NCI-H187 (cell line): ENCODE data around the gene MTMR11.

Experiments
- DNase-seq, 2 experiments: peaks; one replicate each; lab custom pipeline; 2025; lab: John Stamatoyannopoulos, UW

The MTMR11 gene

DNA sequence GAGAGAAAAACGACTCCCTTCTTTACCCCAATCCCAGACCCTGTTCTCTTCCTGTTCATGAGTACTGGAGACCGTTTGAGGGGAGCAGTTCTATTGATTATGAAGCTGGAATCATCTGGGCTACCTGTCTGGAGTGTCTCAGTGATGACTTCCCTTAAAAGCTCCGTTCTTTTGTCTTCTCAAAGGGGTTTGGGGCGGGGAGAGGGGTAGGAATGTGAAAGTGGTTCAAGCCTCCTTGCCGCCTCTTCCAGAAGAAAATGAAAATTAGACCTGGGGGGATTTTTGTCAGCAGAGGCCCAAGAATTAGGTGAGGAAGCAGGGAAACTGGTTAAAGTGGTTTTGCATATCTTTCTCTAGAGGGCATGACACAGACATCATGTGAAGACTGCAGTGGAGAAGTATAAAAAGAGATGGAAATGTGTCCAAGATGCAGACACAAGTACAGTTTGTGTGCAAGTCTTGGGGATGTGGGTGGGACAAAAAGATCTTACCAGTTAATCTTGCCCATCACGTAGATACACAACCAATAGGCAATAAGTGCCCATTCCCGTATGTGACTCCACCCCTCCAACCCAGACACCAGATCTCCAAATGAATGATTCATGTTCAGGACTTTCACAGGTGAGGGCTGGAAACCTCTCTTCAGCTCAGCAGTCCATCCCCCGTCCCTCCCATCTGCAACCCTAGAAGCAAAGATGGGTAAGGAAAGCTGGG, 470 bp upstream of the MTMR11 start:
- peak; percentile 74 to 85 for DNase-seq

DNA sequence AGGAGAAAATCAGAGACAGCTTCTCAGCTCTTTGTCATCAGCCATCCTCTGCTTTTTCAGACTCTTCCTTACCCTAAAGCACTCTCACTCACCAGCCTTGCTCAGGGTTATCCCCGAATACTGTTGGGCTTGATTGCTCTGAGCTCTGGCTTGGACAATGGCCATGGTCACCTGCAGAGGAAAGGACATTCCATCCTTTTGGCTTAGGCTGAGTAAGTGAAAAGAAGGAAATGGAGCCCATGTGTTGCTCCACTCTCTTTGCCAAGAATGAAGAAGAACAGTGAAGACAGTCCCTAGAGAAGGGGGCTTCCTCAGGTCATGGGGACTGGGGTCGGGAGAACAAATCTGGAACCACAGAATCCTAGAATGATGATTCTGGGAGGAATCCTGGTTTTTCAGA, 2.3 kb downstream of the MTMR11 start:
- no peak for DNase-seq

DNA sequence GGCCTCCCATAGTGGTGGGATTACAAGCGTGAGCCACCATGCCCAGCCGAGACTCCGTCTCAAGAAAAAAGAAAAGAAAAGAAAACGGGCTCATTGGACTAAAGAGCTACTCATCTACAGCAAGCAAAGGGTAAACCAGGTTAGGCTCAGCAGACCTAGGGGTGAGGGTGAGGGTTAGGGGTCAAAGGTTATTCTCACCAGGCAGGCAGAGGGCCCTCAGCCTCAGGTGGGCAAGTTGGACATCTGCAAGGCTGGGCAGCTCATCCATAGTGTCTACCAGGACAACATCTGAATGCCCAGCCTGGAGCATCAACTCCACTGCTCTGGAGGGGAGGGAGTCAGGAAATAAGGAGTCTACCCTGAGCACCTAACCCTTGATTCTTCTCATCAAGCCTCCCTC, 3.5 kb downstream of the MTMR11 start:
- DNase-seq, result no peak

DNA sequence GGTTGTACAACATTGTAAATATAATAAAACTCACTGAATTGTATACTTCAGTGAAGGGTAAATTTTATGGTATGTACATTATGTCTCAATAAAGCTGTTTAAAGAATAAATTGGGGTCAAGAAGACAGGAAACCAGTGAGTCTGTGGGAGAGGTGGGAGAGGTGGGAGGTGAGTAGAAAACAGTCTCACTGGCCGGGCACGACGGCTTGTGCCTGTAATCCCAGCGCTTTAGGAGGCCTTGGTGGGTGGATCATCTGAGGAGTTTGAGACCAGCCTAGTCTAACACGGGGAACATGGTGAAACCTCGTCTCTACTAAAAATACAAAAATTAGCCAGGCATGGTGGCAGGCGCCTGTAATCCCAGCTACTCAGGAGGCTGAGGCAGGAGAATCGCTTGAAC, 4.2 kb downstream of the MTMR11 start:
- no peak for DNase-seq

DNA sequence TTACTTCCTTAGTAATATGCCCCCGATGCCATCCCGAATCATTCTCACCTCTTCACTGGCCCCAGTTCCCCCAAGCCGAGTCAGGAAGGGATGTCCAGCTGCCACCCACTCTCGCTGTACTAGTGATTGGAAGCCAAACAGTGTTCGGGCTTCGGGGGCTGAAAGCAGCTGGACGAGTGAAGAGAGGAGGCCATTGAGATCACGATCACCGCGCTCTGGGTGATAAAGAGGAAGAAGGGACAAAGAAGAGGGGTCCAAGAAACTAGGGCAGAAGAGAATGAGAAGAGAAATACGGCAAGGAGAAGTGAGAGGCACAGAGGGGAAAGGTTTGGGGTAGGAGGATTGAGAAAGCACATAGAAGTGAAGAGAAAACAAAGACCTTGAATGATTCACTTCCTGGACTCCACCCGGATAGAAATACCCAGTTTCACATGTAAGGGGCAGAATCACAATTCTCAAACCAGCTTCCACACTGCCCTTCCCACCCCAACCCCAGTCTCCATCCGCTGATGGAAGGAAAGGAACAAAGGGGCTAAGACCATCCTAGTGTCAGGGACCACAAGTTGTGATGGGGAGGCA, 5.4 kb downstream of the MTMR11 start:
- no peak for DNase-seq

- no peak for DNase-seq
These were observed 6.8 kb downstream of the MTMR11 start for GRCh38 chr1:149929856-149930255.

- DNase-seq, result peak in 1 of 2 experiments; percentile 81
These were observed 8.3 kb downstream of the MTMR11 start for GRCh38 chr1:149928401-149928724.

- DNase-seq, result peak; percentile 97
These were observed 8.9 kb downstream of the MTMR11 start, which contains the start of gene SF3B4 for GRCh38 chr1:149927563-149928400. Gene SF3B4 (minus strand): TSS chr1:149927803. CDS start chr1:149927759, 44 bp downstream.

- no peak for DNase-seq
These were observed 9.6 kb downstream of the MTMR11 start for GRCh38 chr1:149927056-149927562.

GRCh38 chr1:149926296-149926695, 10.4 kb downstream of the MTMR11 start:
- DNase-seq, result no peak

GRCh38 chr1:149925751-149926150, 10.9 kb downstream of the MTMR11 start:
- no peak for DNase-seq

DNA sequence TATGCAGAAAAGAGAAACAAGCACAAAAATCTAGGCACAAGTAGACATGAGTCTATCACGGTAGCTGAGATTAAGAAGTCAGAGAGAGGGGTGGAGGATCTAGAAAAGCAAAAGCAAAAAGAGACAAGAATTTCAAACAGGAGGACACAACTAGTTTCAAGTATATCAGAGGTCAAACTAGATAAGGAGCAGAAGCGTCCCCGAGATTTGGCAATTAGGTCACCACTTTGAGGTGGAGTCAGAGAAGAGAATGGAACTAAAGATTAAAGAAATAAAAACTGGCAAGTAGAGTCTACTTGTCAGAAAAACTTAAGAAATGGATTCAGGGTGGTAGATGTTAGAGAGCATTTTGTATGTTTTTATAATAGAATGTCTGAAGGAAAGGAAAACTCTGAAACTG, 11.3 kb downstream of the MTMR11 start:
- no peak for DNase-seq

DNA sequence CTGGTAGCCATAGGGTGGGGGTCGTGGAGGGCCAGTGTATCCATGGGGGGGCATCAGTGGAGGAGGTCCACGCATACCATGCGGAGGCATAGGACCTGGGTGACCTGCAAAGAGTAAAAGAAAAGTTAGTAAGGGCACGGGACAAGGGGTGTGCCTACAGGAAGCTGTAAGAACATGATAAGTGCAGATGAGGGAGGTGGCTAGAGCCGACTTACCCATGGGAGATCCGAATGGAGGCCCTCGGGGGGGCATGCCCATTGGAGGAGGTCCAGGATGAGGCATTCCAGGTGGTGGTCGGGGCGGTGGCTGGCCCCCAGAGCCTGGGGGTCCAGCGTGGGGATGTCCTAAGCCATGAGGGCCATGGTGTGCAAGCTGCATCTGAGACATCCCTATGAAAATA, 13.1 kb downstream of the MTMR11 start:
- no peak for DNase-seq

DNA sequence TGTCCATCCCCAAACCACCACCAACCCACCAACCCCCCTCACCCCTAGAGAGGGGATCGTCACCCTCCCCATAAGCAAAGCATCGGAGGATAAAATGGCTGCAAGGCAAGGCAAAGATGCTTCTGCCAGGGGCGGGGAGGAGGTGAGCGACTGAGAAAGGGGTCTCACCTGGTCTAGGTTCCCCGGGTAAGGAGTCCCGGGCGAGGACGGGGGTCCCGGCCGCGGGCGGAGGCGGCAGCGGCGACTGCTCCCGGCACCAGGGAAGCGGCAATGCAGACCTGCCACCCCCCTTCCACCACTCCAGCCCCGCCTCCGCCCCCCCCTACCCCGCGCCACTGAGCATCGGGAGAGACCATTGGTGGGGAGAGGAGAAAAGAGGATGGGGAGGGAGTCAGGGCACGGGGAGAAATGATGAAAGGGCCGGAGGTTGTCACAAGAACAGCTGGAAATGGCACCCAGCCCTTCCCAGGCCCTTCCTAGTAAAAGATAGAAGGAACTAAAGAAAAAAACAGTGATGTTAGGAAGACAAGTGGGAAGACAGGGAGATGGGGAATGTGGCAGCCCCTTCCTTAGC, 19.0 kb downstream of the MTMR11 start, which contains the start of gene SV2A:
TSS of gene SV2A (minus strand) at position 274 of the 574 bp plus-strand sequence. CDS start 4,004 bp downstream, outside the sequence.
- peak; percentile 83 to 85 for DNase-seq

DNA sequence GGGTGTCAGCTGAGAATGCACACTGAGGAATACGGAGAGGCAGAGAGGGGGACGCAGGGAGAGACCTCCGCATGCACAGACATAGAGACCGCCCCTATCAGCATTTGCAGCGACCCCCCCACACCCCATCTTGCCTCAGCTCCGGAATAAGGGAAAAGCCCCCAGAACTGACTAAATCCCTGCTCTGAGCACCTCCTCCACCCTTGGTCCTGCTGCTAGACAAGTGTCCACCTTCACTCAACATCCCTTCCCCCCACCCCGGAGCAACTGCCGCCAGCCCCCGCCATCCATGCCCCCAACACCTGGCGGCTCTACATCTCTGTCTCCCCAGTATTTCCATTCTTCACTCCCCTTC, 19.8 kb downstream of the MTMR11 start:
- no peak for DNase-seq

DNA sequence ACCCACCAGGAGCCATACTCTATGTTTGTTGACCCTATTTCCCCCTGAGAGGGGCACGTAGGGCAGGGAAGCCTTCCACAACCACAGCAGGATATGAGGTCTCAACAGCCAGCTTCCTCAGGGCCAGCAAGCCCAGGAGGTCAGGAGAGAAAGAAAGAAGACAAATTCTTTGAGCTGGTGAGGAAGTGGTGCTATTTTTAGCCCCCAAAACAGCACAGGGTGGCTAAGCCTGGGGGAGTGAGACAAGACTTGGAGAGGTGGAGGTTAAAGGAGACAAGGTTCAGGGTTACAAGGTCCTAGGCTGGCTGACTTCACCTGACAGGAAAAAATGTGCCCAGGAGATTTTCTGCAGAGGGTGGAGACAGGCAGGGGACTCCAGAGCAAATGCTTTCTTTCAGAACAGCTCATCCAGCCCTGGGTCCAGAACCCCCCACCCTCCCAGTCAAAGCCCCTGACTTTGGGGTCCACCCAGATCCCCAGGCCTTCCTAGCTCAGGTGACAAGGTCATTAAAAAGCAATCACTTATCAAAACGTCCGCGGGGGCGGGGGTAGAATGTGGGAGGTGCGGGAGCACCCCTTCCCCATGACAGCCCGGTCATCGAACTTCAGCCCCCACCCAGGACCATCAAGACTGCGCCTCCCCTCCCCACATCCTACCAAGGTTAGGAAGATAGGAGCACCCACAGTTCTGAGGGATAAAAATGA, 20.3 kb downstream of the MTMR11 start:
- no peak for DNase-seq

GRCh38 chr1:149915429-149916192, 21.1 kb downstream of the MTMR11 start:
- DNase-seq, result no peak

GRCh38 chr1:149914545-149914944, 22.1 kb downstream of the MTMR11 start:
- no peak for DNase-seq

- DNase-seq, result no peak
These were observed 30.1 kb downstream of the MTMR11 start for GRCh38 chr1:149906570-149907075.

DNA sequence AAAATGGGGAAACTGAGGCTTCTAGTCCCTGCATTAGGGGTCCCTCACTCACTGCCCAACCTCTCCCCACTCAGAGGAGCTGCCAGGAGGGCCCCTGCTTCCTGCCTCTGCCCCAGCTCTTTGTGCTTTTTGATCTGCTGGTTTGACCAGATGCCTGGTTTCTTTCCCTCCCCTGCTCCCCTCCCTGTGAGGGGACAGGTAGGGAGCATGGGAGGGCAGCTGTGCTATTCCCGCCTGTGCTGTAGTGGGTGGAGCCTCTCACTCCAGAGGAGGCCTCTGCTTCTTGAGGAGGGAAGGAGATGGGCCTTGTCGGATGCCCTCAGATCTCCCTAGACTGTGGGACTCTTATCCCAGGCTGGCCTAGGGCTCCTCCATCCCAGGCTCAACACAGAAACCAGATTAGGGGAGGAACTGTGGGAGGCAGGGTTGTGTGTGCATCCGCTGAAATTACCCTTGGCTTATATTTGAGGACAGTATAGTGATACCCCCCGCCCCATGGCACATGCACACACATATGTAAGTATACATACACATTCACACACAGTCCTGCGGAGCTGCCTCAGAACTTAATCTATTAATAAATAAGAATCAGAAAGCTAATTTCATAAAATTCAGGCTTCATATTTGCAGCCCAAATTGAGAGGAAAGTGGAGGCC, 32.7 kb downstream of the MTMR11 start:
- DNase-seq, result no peak
